Measurements from ENCODE around the gene SYS1. TPM values are rescaled to one million over a fixed set of nuclear protein-coding genes. Genes with fewer than 3 reads are reported as not detected.

SYS1 gene
- total RNA-seq, 1 experiment from 2014 or later: 38.8 TPM

- H3K27me3 ChIP-seq (ENCODE audit: insufficient read depth, low read depth): no peaks in the 10 kb centered on the region
- ChIA-PET CTCF (interaction anchor here (1.5 kb wide), 1 partner anchor 70 kb away, joined by 3 read pairs; no protein-coding TSS in a partner anchor), POLR2A (ENCODE audit: unreplicated experiment) (no interaction called here)
- BruUV-seq (replicated peaks): no TSS peak
- H3K9me2 ChIP-seq (ENCODE audit: insufficient read depth): no peaks in the 10 kb centered on the region
- TF ChIP-seq EZH2 (IDR thresholded peaks at IDR 0.05; ENCODE audit: low read depth) (no peak), CTCF (conservative IDR thresholded peaks at IDR 0.05) (no peak)
- peaks cover 7% of the 10 kb centered on the region; the same call in 1 of the 2 replicates for H4K20me1 ChIP-seq (ENCODE audit: insufficient read depth)
- DNase-seq: no peak
- no peaks in the 10 kb centered on the region for H3K9me3 ChIP-seq (ENCODE audit: insufficient read depth, low read depth)
- H2AFZ ChIP-seq: no peak overlapping the region
- peaks cover 3% of the 10 kb centered on the region; the same call in 1 of the 2 replicates for H3F3A ChIP-seq (ENCODE audit: insufficient read depth, low read depth)
- no peak overlapping the region for H3K4me2 ChIP-seq
- intact Hi-C loops (cut with micrococcal nuclease; ENCODE audit: unreplicated experiment): no loop called here
- H3K36me3 ChIP-seq (ENCODE audit: low read depth): peaks cover 22% of the 10 kb centered on the region; the same call in 1 of the 2 replicates
- peaks cover 6% of the 10 kb centered on the region for H3K4me1 ChIP-seq (replicated peaks; ENCODE audit: insufficient read depth)
- H3K27ac ChIP-seq: no peak overlapping the region
- H3K4me3 ChIP-seq: no peak overlapping the region
- peaks cover 27% of the 10 kb centered on the region for H3K79me2 ChIP-seq (ENCODE audit: low read depth)
These were observed 4.2 kb downstream of the SYS1 start for GRCh38 chr20:45367126-45367525.

DNA sequence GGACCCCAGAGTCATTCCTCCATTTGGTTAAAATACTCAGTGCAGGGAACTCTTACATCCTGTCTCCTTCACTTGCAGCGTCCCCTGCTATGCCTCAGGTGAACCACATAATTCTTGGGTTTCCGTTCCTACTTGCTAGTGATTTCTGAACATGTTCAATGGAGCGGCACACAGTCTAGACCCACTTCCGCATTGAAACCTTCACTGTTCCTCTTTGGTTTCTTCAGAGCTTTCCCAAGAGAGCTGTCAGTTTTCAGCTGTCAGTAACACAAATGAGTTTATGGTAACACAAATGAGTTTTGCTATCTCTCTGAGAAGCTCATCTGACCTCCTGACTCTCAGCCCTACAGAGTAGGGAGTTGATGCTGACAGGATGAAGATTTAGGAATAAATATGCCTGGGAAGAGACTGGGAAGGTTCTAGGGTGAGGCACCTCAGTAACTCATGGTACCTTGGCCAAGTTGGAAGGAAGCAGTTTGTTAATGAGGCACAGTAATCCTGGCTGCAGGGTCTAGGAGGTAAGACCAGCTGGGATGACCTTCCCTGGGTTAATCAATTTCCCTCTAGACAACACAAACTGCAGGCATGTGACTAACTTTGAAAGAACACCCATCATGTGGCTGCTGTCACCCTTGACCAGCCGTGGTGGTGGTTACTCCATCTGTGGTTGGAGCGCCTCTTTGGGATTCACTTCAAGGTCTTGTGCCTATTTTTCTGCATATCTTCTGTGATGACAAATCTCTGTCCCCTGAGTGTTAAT is 5.4 kb downstream of the SYS1 start:
- Histone ChIP-seq H3K9me2 (ENCODE audit: insufficient read depth) (no peaks in the 10 kb centered on the region), H3K4me2 (no peak overlapping the region), H3K4me1 (replicated peaks; ENCODE audit: insufficient read depth) (peaks cover 6% of the 10 kb centered on the region), H4K20me1 (ENCODE audit: insufficient read depth) (peaks cover 7% of the 10 kb centered on the region; the same call in 1 of the 2 replicates), H3K4me3 (no peak overlapping the region), H3K79me2 (ENCODE audit: low read depth) (peaks cover 26% of the 10 kb centered on the region), H3K36me3 (ENCODE audit: low read depth) (peaks cover 22% of the 10 kb centered on the region; the same call in 1 of the 2 replicates), H3K27ac (no peak overlapping the region), H3K9me3 (ENCODE audit: insufficient read depth, low read depth) (no peaks in the 10 kb centered on the region), H2AFZ (no peak overlapping the region), H3F3A (ENCODE audit: insufficient read depth, low read depth) (peaks cover 3% of the 10 kb centered on the region; the same call in 1 of the 2 replicates), H3K27me3 (ENCODE audit: insufficient read depth, low read depth) (no peaks in the 10 kb centered on the region)
- ChIA-PET POLR2A (ENCODE audit: unreplicated experiment) (no interaction called here), CTCF (interaction anchor here (0.6 to 0.7 kb wide), 2 partner anchors 42 to 112 kb away, joined by 3 to 7 read pairs; no protein-coding TSS in a partner anchor)
- TF ChIP-seq CTCF (conservative IDR thresholded peaks at IDR 0.05) (no peak), EZH2 (IDR thresholded peaks at IDR 0.05; ENCODE audit: low read depth) (no peak)
- intact Hi-C loops (cut with micrococcal nuclease; ENCODE audit: unreplicated experiment): no loop called here
- no TSS peak for BruUV-seq (replicated peaks)
- DNase-seq: no peak

DNA sequence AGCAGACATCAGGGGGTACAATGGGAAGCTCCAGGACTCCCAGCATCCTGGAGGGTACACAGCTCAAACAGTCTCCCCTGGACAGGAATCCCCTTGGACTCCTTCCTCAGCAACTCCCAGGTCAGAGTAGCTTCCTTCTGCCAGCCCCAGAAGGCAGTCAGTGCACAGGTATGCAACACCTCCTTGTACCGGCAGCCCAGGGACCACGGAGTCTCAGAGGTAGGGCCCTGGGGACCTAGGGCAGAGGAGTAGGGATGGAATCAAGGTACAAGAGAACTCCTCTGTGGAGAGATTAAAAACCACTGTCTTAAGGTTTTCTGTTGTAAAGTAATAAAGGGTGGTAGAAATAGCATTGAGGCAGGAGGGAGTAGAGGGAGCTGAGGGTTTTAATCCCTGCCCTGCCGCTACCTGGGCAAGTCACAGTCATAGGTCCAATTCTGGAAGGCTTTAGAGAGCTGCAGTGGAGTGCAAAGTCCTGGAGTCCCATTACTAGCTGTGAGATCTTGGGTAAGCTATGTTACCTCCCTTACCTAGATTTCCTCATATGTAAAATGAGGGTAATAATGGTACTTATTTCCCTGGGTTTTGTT is 7.7 kb downstream of the SYS1 start:
- H3K27me3 ChIP-seq (ENCODE audit: insufficient read depth, low read depth): no peaks in the 10 kb centered on the region
- H3K9me2 ChIP-seq (ENCODE audit: insufficient read depth): no peaks in the 10 kb centered on the region
- no peaks in the 10 kb centered on the region for H3K4me1 ChIP-seq (replicated peaks; ENCODE audit: insufficient read depth)
- no TSS peak for BruUV-seq (replicated peaks)
- no peak overlapping the region for H3K4me2 ChIP-seq
- DNase-seq: no peak
- H3K9me3 ChIP-seq (ENCODE audit: insufficient read depth, low read depth): no peaks in the 10 kb centered on the region
- intact Hi-C loops (cut with micrococcal nuclease; ENCODE audit: unreplicated experiment): no loop called here
- no peak overlapping the region for H2AFZ ChIP-seq
- no peak overlapping the region for H3K27ac ChIP-seq
- ChIA-PET POLR2A (ENCODE audit: unreplicated experiment) (interaction anchor here (0.5 to 0.6 kb wide), 2 partner anchors 29 to 47 kb away, joined by 3 to 4 read pairs; no protein-coding TSS in a partner anchor), CTCF (interaction anchor here (0.5 to 1.1 kb wide), 2 partner anchors 45 to 66 kb away, joined by 3 read pairs; no protein-coding TSS in a partner anchor)
- H3K36me3 ChIP-seq (ENCODE audit: low read depth): peaks cover 19% of the 10 kb centered on the region; the same call in 1 of the 2 replicates
- TF ChIP-seq CTCF (conservative IDR thresholded peaks at IDR 0.05) (no peak), EZH2 (IDR thresholded peaks at IDR 0.05; ENCODE audit: low read depth) (no peak)
- H3K4me3 ChIP-seq: no peak overlapping the region
- peaks cover 3% of the 10 kb centered on the region; the same call in 1 of the 2 replicates for H3F3A ChIP-seq (ENCODE audit: insufficient read depth, low read depth)
- H3K79me2 ChIP-seq (ENCODE audit: low read depth): peaks cover 6% of the 10 kb centered on the region; the same call in 1 of the 2 replicates
- H4K20me1 ChIP-seq (ENCODE audit: insufficient read depth): no peaks in the 10 kb centered on the region
